Natural killer cell (primary cell): ENCODE data around the gene GPR152. TPM values are rescaled to one million over a fixed set of nuclear protein-coding genes. Genes with fewer than 3 reads are reported as not detected.
A peak's percentile ranks its signal among the peaks of the same experiment; 100 is the strongest.

ENCODE experiments used
- ATAC-seq, 3 donors: fragments of 150-1000 bp in 2 of 3; fragments of 200-7000 bp in 1 of 3; cut with Tn5 transposase; 1 replicate in 1 of 3; 2 replicates in 2 of 3; pipeline ENCODE4 v1.10.0; 2021; ENCODE audit warnings: mild to moderate bottlenecking in 2 of 3, moderate library complexity in 2 of 3
- DNase-seq, 2 donors: peaks; one replicate each; pipeline versions ENCODE4 v3.0.0 to v3.0.0-alpha.2; 2013 to 2021; ENCODE audit warnings: mixed read lengths in 1 of 2
- H3K27ac ChIP-seq: one replicate; pipeline ENCODE4 v1.5.1; 2013; ENCODE audit warnings: mild to moderate bottlenecking, low read length
- H3K27me3 ChIP-seq: one replicate; pipeline ENCODE4 v1.6.1; 2013; ENCODE audit warnings: low read length; ENCODE audit not compliant: control insufficient read depth, insufficient read depth
- H3K36me3 ChIP-seq: one replicate; pipeline ENCODE4 v1.6.1; 2013; ENCODE audit warnings: low read length; ENCODE audit not compliant: control insufficient read depth, insufficient read depth
- H3K4me1 ChIP-seq: one replicate; pipeline ENCODE4 v1.6.1; 2013; ENCODE audit warnings: low read length; ENCODE audit not compliant: control insufficient read depth, insufficient read depth
- H3K4me3 ChIP-seq: one replicate; pipeline ENCODE4 v1.5.1; 2013; ENCODE audit warnings: low read length
- H3K9me3 ChIP-seq: one replicate; pipeline ENCODE4 v1.6.1; 2013; ENCODE audit warnings: low read length; ENCODE audit not compliant: control insufficient read depth, insufficient read depth
- H3K27ac Mint-ChIP-seq, 2 donors: one replicate each; pipeline ENCODE4 v1.8.0; 2022; ENCODE audit warnings: mild to moderate bottlenecking in 2 of 2, mixed read lengths in 2 of 2, moderate library complexity in 1 of 2
- H3K27me3 Mint-ChIP-seq, 2 donors: one replicate each; pipeline ENCODE4 v1.8.0; 2022; ENCODE audit warnings: low read depth in 2 of 2, mixed read lengths in 2 of 2
- H3K36me3 Mint-ChIP-seq: one replicate; pipeline ENCODE4 v1.8.0; 2022; ENCODE audit warnings: mixed read lengths
- H3K4me1 Mint-ChIP-seq, 2 donors: one replicate each; pipeline ENCODE4 v1.8.0; 2022; ENCODE audit warnings: mixed read lengths in 2 of 2
- H3K4me3 Mint-ChIP-seq: one replicate; pipeline ENCODE4 v1.8.0; 2022; ENCODE audit warnings: mild to moderate bottlenecking, moderate library complexity, mixed read lengths
- H3K9me3 Mint-ChIP-seq, 2 donors: one replicate each; pipeline ENCODE4 v1.8.0; 2022; ENCODE audit warnings: mixed read lengths in 2 of 2
- CTCF ChIP-seq: fragments of 200-600 bp; IDR thresholded peaks from one replicate; pipeline ENCODE4 v1.8.0; 2022; ENCODE audit warnings: antibody characterized with exemption
- WGBS: methylation state at CpG from one replicate; pipeline ENCODE4 v1.1.7; 2013; ENCODE audit warnings: missing lambda C conversion rate; ENCODE audit not compliant: insufficient coverage; 5-methylcytosine and 5-hydroxymethylcytosine counted together
- intact Hi-C: fragments of 100-400 bp; cut with micrococcal nuclease; formaldehyde crosslinking; loops from one replicate; pipeline ENCODE4 v1.14.2; 2022
- total RNA-seq, 4 donors: library from RNA; stranded (reverse); fragments of 120-200 nt in 1 of 4; gene quantifications; one replicate each; pipeline versions ENCODE4 v1.2.3 to v1.2.4, GENCODE V29; 2013 to 2022

GPR152 gene
- total RNA-seq, 3 donors from 2014 or later (not counting 1 experiment from before 2014, with no cell fraction given) = 0.25 TPM; not detected in 2

GRCh38 chr11:67412495-67413179 is 39.9 kb downstream of the GPR152 start:
- Mint-ChIP-seq H3K36me3 (no peaks in the 10 kb centered on the region), H3K4me3 (no peak overlapping the region), H3K27me3 (no peaks in the 10 kb centered on the region), H3K9me3 (no peaks in the 10 kb centered on the region), H3K27ac (peak overlapping the region; percentile 72 to 84), H3K4me1 (peaks cover 45 to 85% of the 10 kb centered on the region in 2 donors)
- WGBS = 67% methylated on average over 9 of the region's 9 CpGs
- intact Hi-C loops = no loop called here
- no peaks in the 10 kb centered on the region for H3K27me3 ChIP-seq
- H3K4me3 ChIP-seq = no peak overlapping the region
- no peak for TF ChIP-seq CTCF
- H3K27ac ChIP-seq = no peak overlapping the region
- no peaks in the 10 kb centered on the region for H3K9me3 ChIP-seq
- peaks cover 96% of the 10 kb centered on the region for H3K4me1 ChIP-seq
- ATAC-seq (no peak), DNase-seq (no peak)
- H3K36me3 ChIP-seq = peaks cover 7% of the 10 kb centered on the region

GRCh38 chr11:67411785-67412152 is 40.8 kb downstream of the GPR152 start:
- H3K27ac Mint-ChIP-seq = no peak overlapping the region
- peaks cover 96% of the 10 kb centered on the region for H3K4me1 ChIP-seq
- no peaks in the 10 kb centered on the region for H3K27me3 ChIP-seq
- H3K36me3 Mint-ChIP-seq = no peaks in the 10 kb centered on the region
- 66% methylated on average over 7 of the region's 7 CpGs for WGBS
- no peaks in the 10 kb centered on the region for H3K9me3 ChIP-seq
- DNase-seq (peak in 1 of 2 donors; percentile 57), ATAC-seq (no peak)
- no peak for TF ChIP-seq CTCF
- no peaks in the 10 kb centered on the region for H3K27me3 Mint-ChIP-seq
- no peak overlapping the region for H3K4me3 ChIP-seq
- intact Hi-C loops = no loop called here
- no peaks in the 10 kb centered on the region for H3K9me3 Mint-ChIP-seq
- H3K36me3 ChIP-seq = peaks cover 14% of the 10 kb centered on the region
- H3K27ac ChIP-seq = no peak overlapping the region
- H3K4me3 Mint-ChIP-seq = peak overlapping the region; percentile 35
- peaks cover 51 to 85% of the 10 kb centered on the region in 2 donors for H3K4me1 Mint-ChIP-seq

- WGBS = 91% methylated on average over 17 of the region's 17 CpGs
- Mint-ChIP-seq H3K4me1 (peaks cover 50 to 84% of the 10 kb centered on the region in 2 donors), H3K9me3 (no peaks in the 10 kb centered on the region), H3K4me3 (peak overlapping the region; percentile 56), H3K36me3 (no peaks in the 10 kb centered on the region), H3K27ac (peak overlapping the region; percentile 86 to 96), H3K27me3 (no peaks in the 10 kb centered on the region)
- DNase-seq (no peak), ATAC-seq (no peak)
- intact Hi-C loops = no loop called here
- TF ChIP-seq CTCF = no peak
- Histone ChIP-seq H3K4me3 (no peak overlapping the region), H3K9me3 (no peaks in the 10 kb centered on the region), H3K27ac (peak overlapping the region; percentile 63), H3K4me1 (peaks cover 96% of the 10 kb centered on the region), H3K27me3 (no peaks in the 10 kb centered on the region), H3K36me3 (peaks cover 17% of the 10 kb centered on the region)
These were observed 41.3 kb downstream of the GPR152 start for GRCh38 chr11:67410984-67411784.
